ENCODE data around the gene ASTE1.
"Not testable (repeated sequence)": the region's sequence is repeated elsewhere in the genome, so short reads cannot be mapped to it uniquely, and the experiment has no call there.

Gene ASTE1

GRCh38 chr3:131026321-131027151 lies at the start of gene ASTE1, which contains the start of gene NEK11:
Gene ASTE1, minus strand, starts transcription at chr3:131026825. Its CDS starts 1,519 bp downstream, at chr3:131025306.
Gene NEK11, plus strand, starts transcription at chr3:131026877. Its CDS starts 2,832 bp downstream, at chr3:131029709.
- DNase-seq (ENCODE audit: low read depth in 1 of 2, low spot score in 1 of 2) = peak; percentile 64 to 89
- TF ChIP-seq JUND (IDR thresholded peaks at IDR 0.05; ENCODE audit: low read depth) = no peak
- in situ Hi-C loops (cut with HindIII; ENCODE audit: low pct_unique_long_range_greater_than_20kb, low sequenced_read_pairs) = no loop called here

DNA sequence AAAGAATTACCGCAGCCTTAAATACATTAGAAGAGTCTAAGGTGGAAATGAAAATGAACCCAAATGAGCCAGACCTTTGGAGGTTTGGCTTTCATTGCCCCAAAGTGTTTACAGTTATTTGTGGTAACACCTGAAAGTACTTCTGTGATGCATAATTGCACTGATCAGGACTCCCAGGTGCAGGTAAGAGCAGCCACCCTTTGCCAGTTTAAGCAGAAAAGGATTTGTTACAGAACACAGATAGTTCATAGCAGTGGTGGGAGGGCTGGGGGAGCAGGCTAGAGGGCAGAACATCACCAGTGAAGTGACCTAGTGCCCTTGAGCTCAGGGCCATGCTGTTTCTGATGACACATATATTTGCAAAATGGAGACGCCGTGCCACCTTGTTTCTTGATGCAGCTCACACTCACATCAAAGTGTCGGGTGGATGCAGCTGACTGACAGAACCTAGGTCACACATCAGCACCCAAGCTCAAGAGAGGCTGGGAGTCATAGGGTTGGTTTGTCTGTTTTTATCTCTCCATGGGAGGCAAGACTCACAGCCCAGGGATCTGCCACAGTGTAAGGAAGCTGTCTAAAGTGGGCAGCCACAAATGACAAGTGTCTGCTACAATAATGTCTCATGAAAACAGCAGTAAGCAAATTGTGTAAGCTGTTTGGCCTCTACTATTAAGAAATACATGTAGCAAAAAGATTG lies 49.2 kb upstream of the ASTE1 start:
- no peak for TF ChIP-seq JUND (IDR thresholded peaks at IDR 0.05; ENCODE audit: low read depth)
- DNase-seq (ENCODE audit: low read depth in 1 of 2, low spot score in 1 of 2) = no peak
- in situ Hi-C loops (cut with HindIII; ENCODE audit: low pct_unique_long_range_greater_than_20kb, low sequenced_read_pairs) = no loop called here

GRCh38 chr3:131072845-131073244 lies 46.2 kb upstream of the ASTE1 start:
- DNase-seq (ENCODE audit: low read depth in 1 of 2, low spot score in 1 of 2) = no peak
- TF ChIP-seq JUND (IDR thresholded peaks at IDR 0.05; ENCODE audit: low read depth) = no peak
- in situ Hi-C loops (cut with HindIII; ENCODE audit: low pct_unique_long_range_greater_than_20kb, low sequenced_read_pairs) = no loop called here

- DNase-seq (ENCODE audit: low read depth in 1 of 2, low spot score in 1 of 2) = no peak
- in situ Hi-C loops (cut with HindIII; ENCODE audit: low pct_unique_long_range_greater_than_20kb, low sequenced_read_pairs) = no loop called here
- no peak for TF ChIP-seq JUND (IDR thresholded peaks at IDR 0.05; ENCODE audit: low read depth)
Observed at GRCh38 chr3:131072099-131072559, 45.5 kb upstream of the ASTE1 start.

DNA sequence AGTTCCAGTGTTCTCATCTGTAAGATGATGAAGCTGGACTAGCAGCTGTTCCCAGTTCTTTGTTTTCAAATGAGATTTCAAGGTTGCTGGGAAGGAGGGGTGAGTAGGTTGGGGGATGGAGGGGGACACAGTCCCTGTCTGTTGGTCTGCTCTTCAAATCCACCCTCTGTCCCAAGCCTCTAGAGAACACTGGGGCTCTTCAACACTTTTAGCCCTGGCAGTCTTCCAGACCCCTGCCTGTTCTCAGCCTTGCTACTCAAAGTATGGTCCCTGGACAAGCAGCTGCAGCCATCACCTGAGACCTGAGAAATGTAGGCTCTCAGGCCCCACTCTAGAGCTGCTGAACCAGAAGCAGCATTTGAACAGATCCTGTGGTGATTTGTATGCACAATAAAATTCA lies 41.4 kb upstream of the ASTE1 start:
- in situ Hi-C loops (cut with HindIII; ENCODE audit: low pct_unique_long_range_greater_than_20kb, low sequenced_read_pairs) = no loop called here
- TF ChIP-seq JUND (IDR thresholded peaks at IDR 0.05; ENCODE audit: low read depth) = no peak
- no peak for DNase-seq (ENCODE audit: low read depth in 1 of 2, low spot score in 1 of 2)

- in situ Hi-C loops (cut with HindIII; ENCODE audit: low pct_unique_long_range_greater_than_20kb, low sequenced_read_pairs) = no loop called here
- no peak for TF ChIP-seq JUND (IDR thresholded peaks at IDR 0.05; ENCODE audit: low read depth)
- peak in 1 of 2 experiments; percentile 16 for DNase-seq (ENCODE audit: low read depth in 1 of 2, low spot score in 1 of 2)
Observed at GRCh38 chr3:131053043-131053859, 26.6 kb upstream of the ASTE1 start.

DNA sequence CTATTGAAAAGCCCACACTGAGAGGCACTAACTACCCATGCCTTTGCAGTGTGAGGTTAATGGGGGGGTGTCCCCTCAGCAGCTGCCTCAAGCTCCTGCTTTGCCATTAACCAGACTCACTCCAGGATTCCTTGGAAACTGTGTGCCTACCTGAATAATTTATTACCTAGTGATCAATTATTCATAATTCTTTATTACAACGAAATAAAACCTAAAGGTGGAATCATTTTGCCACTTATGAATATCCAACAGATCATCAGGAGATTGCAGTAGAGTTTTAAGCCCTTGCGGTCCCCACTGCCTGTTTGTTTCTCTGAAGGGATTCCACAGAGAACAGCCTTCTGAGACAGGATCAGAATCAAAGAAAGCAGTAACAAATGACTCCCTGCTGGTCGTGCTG lies 23.4 kb upstream of the ASTE1 start:
- TF ChIP-seq JUND (IDR thresholded peaks at IDR 0.05; ENCODE audit: low read depth) = no peak
- in situ Hi-C loops (cut with HindIII; ENCODE audit: low pct_unique_long_range_greater_than_20kb, low sequenced_read_pairs) = no loop called here
- no peak for DNase-seq (ENCODE audit: low read depth in 1 of 2, low spot score in 1 of 2)

GRCh38 chr3:131048030-131048429 lies 21.4 kb upstream of the ASTE1 start:
- in situ Hi-C loops (cut with HindIII; ENCODE audit: low pct_unique_long_range_greater_than_20kb, low sequenced_read_pairs) = no loop called here
- no peak for DNase-seq (ENCODE audit: low read depth in 1 of 2, low spot score in 1 of 2)
- TF ChIP-seq JUND (IDR thresholded peaks at IDR 0.05; ENCODE audit: low read depth) = no peak

DNA sequence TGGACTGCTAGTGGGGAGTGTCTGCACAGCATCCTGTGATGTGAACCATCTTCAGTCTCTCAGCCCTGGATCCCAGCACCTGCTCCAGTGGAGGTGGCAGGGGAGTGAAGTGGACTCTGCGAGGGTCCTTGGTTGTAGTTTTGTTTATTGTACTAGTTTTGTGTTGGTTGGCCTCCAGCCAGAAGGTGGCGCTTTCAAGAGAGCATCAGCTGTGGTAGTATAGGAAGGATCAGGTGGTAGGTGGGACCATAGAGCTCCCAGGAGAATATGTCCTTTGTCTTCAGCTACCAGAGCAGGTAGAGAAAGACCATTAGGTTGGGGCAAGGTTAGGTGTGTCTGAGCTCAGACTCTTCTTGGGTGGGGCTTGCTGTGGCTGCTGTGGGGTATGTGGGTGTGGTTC lies 21.0 kb upstream of the ASTE1 start:
- in situ Hi-C loops (cut with HindIII; ENCODE audit: low pct_unique_long_range_greater_than_20kb, low sequenced_read_pairs) = no loop called here
- TF ChIP-seq JUND (IDR thresholded peaks at IDR 0.05; ENCODE audit: low read depth) = no peak
- no peak for DNase-seq (ENCODE audit: low read depth in 1 of 2, low spot score in 1 of 2)

DNA sequence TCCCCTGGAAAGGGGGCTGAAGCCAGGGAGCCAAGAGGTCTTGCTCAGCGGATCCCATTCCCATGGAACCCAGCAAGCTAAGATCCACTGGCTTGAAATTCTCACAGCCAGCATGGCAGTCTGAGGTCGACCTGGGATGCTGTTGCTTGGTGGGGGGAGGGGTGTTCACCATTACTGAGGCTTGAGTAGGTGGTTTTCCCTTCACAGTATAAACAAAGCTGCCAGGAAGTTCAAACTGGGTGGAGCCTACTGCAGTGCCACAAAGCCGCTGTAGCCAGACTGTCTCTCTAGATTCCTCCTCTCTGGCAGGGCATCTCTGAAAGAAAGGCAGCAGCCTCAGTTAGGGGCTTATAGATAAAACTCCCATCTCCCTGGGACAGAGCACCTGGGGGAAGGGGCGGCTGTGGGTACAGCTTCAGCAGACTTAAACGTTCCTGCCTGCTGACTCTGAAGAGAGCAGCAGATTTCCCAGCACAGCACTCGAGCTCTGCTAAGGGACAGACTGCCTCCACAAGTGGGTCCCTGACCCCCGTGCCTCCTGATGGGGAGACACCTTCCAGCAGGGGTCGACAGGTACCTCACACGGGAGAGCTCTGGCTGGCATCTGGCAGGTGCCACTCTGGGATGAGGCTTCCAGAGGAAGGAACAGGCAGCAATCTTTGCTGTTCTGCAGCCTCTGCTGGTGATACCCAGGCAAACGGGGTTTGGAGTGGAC lies 15.8 kb upstream of the ASTE1 start:
- DNase-seq (ENCODE audit: low read depth in 1 of 2, low spot score in 1 of 2); in situ Hi-C loops (cut with HindIII; ENCODE audit: low pct_unique_long_range_greater_than_20kb, low sequenced_read_pairs): not testable (repeated sequence)

DNA sequence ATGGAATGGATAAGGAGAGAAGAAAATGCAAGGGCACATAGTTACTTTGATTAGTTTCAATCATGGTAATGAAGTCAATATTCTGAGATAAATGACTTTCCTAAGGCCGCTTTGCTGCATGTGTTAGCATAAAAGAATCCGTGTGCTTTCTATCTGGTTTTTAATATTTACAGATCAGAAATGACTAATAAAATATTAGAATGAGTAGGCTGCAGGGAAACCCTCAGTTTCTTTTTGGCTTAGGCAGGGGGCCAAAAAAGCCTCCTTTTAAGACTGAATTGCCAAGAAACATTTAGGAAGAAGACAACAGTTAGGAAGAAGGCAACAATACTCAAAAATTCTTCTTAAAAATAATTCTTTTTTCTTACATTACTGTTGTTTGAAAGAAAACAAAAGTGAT lies 11.7 kb upstream of the ASTE1 start:
- no peak for TF ChIP-seq JUND (IDR thresholded peaks at IDR 0.05; ENCODE audit: low read depth)
- no peak for DNase-seq (ENCODE audit: low read depth in 1 of 2, low spot score in 1 of 2)
- in situ Hi-C loops (cut with HindIII; ENCODE audit: low pct_unique_long_range_greater_than_20kb, low sequenced_read_pairs) = no loop called here

- in situ Hi-C loops (cut with HindIII; ENCODE audit: low pct_unique_long_range_greater_than_20kb, low sequenced_read_pairs) = no loop called here
- TF ChIP-seq JUND (IDR thresholded peaks at IDR 0.05; ENCODE audit: low read depth) = no peak
- DNase-seq (ENCODE audit: low read depth in 1 of 2, low spot score in 1 of 2) = no peak
Observed at GRCh38 chr3:131036986-131037385, 10.4 kb upstream of the ASTE1 start.

Measured in T47D (cell line).